ENCODE results near the gene BANF1.
"Not testable (repeated sequence)": the region's sequence is repeated elsewhere in the genome, so short reads cannot be mapped to it uniquely, and the experiment has no call there.

Gene BANF1

GRCh38 chr11:65978391-65979238 lies 23.7 kb upstream of the BANF1 start:
- no peak for DNase-seq

- no peak for DNase-seq
Measured at GRCh38 chr11:65979261-65979759, 23.0 kb upstream of the BANF1 start.

GRCh38 chr11:65981101-65981740 lies 21.1 kb upstream of the BANF1 start:
- no peak for DNase-seq

- no peak for DNase-seq
Measured at GRCh38 chr11:65981972-65982823, 20.1 kb upstream of the BANF1 start.

GRCh38 chr11:65982824-65983588 lies 19.3 kb upstream of the BANF1 start:
- DNase-seq, result no peak

GRCh38 chr11:65983589-65983987 lies 18.7 kb upstream of the BANF1 start:
- no peak for DNase-seq

GRCh38 chr11:65987336-65987735 lies 15.0 kb upstream of the BANF1 start:
- DNase-seq, result no peak

GRCh38 chr11:65988791-65989592 lies 13.3 kb upstream of the BANF1 start:
- DNase-seq, result peak; percentile 93 to 96

- no peak for DNase-seq
Measured at GRCh38 chr11:65992056-65992455, 10.2 kb upstream of the BANF1 start.

GRCh38 chr11:65997286-65997685 lies 5.0 kb upstream of the BANF1 start:
- no peak for DNase-seq

- DNase-seq, result no peak
Measured at GRCh38 chr11:66002648-66003225, 434 bp downstream of the BANF1 start.

GRCh38 chr11:66003291-66003690 lies 988 bp downstream of the BANF1 start:
- no peak for DNase-seq

- no peak for DNase-seq
Measured at GRCh38 chr11:66004186-66004585, 1.9 kb downstream of the BANF1 start.

- no peak for DNase-seq
Measured at GRCh38 chr11:66006134-66006890, 4.0 kb downstream of the BANF1 start.

GRCh38 chr11:66006891-66007176 lies 4.5 kb downstream of the BANF1 start:
- no peak for DNase-seq

GRCh38 chr11:66007201-66007634 lies 4.9 kb downstream of the BANF1 start:
- no peak for DNase-seq

GRCh38 chr11:66008095-66008467 lies 5.8 kb downstream of the BANF1 start:
- no peak for DNase-seq

- no peak for DNase-seq
Measured at GRCh38 chr11:66008468-66009101, 6.3 kb downstream of the BANF1 start.

- not testable (repeated sequence) for DNase-seq
Measured at GRCh38 chr11:66010036-66010435, 7.7 kb downstream of the BANF1 start.

- no peak for DNase-seq
Measured at GRCh38 chr11:66011239-66011784, 9.0 kb downstream of the BANF1 start.
